GM23248 (cell line): ENCODE results near the gene ABCC4. TPM values are rescaled to one million over a fixed set of nuclear protein-coding genes. Genes with fewer than 3 reads are reported as not detected.

ENCODE experiments used
- DNase-seq: peaks from one replicate; pipeline ENCODE4 v3.0.0-alpha.2; 2015
- H2AFZ ChIP-seq: fragments of 200-600 bp; sonication (generic); 2 replicates; pipeline ENCODE4 v1.6.1; 2016; ENCODE audit warnings: antibody characterized with exemption
- H3F3A ChIP-seq: fragments of 200-600 bp; sonication (generic); 2 replicates; pipeline ENCODE4 v1.6.1; 2016; ENCODE audit warnings: mild to moderate bottlenecking, antibody characterized with exemption, mixed run types; ENCODE audit not compliant: insufficient read depth
- H3K27ac ChIP-seq: fragments of 200-600 bp; sonication (generic); 2 replicates; pipeline ENCODE4 v1.5.1; 2016; ENCODE audit warnings: mild to moderate bottlenecking
- H3K27me3 ChIP-seq: fragments of 200-600 bp; sonication (generic); replicated peaks from 2 replicates; pipeline ENCODE4 v1.6.1; 2016; ENCODE audit warnings: mild to moderate bottlenecking; ENCODE audit not compliant: insufficient read depth
- H3K36me3 ChIP-seq: fragments of 200-600 bp; sonication (generic); 2 replicates; pipeline ENCODE4 v1.6.1; 2016; ENCODE audit warnings: low read depth, mild to moderate bottlenecking
- H3K4me1 ChIP-seq: fragments of 200-600 bp; sonication (generic); 2 replicates; pipeline ENCODE4 v1.6.1; 2016; ENCODE audit warnings: mild to moderate bottlenecking; ENCODE audit not compliant: insufficient read depth
- H3K4me2 ChIP-seq: fragments of 200-600 bp; sonication (generic); one replicate; pipeline ENCODE4 v1.6.1; 2016; ENCODE audit warnings: mild to moderate bottlenecking; ENCODE audit not compliant: unreplicated experiment
- H3K4me3 ChIP-seq: fragments of 200-600 bp; sonication (generic); 2 replicates; pipeline ENCODE4 v1.5.1; 2016; ENCODE audit warnings: mild to moderate bottlenecking
- H3K79me2 ChIP-seq: fragments of 200-600 bp; sonication (generic); 2 replicates; pipeline ENCODE4 v1.6.1; 2016; ENCODE audit warnings: mild to moderate bottlenecking; ENCODE audit not compliant: insufficient read depth
- H3K9ac ChIP-seq: fragments of 200-600 bp; sonication (generic); 2 replicates; pipeline ENCODE4 v1.6.1; 2016; ENCODE audit warnings: mild to moderate bottlenecking
- H3K9me2 ChIP-seq: fragments of 200-600 bp; sonication (generic); 2 replicates; pipeline ENCODE4 v1.6.1; 2016; ENCODE audit warnings: mixed run types, mild to moderate bottlenecking, moderate library complexity; ENCODE audit not compliant: insufficient read depth
- H3K9me3 ChIP-seq: fragments of 200-600 bp; sonication (generic); one replicate; pipeline ENCODE4 v1.6.1; 2017; ENCODE audit warnings: low read depth
- H4K20me1 ChIP-seq: fragments of 200-600 bp; sonication (generic); 2 replicates; pipeline ENCODE4 v1.6.0; 2016; ENCODE audit not compliant: insufficient read depth
- EZH2 ChIP-seq: fragments of 200-600 bp; sonication (generic); IDR thresholded peaks from 2 replicates; pipeline ENCODE4 v1.6.1; 2018; ENCODE audit warnings: antibody characterized with exemption, mild to moderate bottlenecking; ENCODE audit not compliant: insufficient read depth, poor library complexity, severe bottlenecking
- EZH2phosphoT487 ChIP-seq: fragments of 200-600 bp; sonication (generic); IDR thresholded peaks from 2 replicates; pipeline ENCODE4 v1.6.1; 2018; ENCODE audit warnings: antibody characterized with exemption, moderate library complexity, mild to moderate bottlenecking, low read depth; ENCODE audit not compliant: insufficient read depth
- WGBS, 2 experiments: methylation state at CpG; one replicate each; pipeline ENCODE4 v1.1.6; 2015 to 2017; ENCODE audit warnings: low lambda C conversion rate in 2 of 2, low coverage in 1 of 2; ENCODE audit errors: missing lambda C conversion rate in 2 of 2; 5-methylcytosine and 5-hydroxymethylcytosine counted together
- in situ Hi-C: fragments of 300-500 bp; cut with MboI; formaldehyde crosslinking; loops from 2 replicates; pipeline ENCODE4 v1.15.0; 2020
- polyA plus RNA-seq: library from polyadenylated mRNA; unstranded; fragments of >200 nt; fragmentation: Nextera tagmentation; extraction: Ambion mirVana; gene quantifications from 2 replicates; pipeline ENCODE4 v1.2.1, GENCODE V29; 2016
- total RNA-seq: library from RNA; depleted of rRNA; stranded (reverse); fragments of >200 nt; shearing (Covaris generic); gene quantifications from 2 replicates; pipeline ENCODE4 v1.2.3, GENCODE V29; 2014

The ABCC4 gene
- total and polyA plus RNA-seq, 2 experiments from 2014 or later = 3.9 to 11.2 TPM

DNA sequence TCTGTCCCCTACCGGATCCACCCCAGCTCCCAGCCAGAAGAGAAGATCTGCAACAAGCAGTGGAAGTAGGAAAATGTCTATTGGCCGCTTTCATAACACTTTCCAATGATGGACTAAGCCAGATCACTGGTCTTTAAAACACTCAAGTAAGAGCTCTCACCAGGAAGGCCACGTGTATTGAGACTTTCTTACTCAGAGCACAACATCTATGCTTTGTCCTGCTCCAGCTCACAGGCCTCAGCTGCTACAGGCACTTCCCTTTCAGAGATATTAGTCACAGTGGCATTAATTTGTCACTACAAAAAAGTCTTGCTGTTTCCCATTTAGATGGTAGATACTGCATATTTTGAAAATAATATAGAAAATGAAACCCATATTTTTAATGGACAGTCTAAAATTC lies 164.2 kb downstream of the ABCC4 start:
- Histone ChIP-seq H3K36me3 (no peaks in the 10 kb centered on the region), H3K9me2 (no peaks in the 10 kb centered on the region), H3K9ac (no peak overlapping the region), H3K4me3 (no peak overlapping the region), H3K9me3 (no peaks in the 10 kb centered on the region), H4K20me1 (no peaks in the 10 kb centered on the region), H3K27me3 (no peaks in the 10 kb centered on the region), H3F3A (no peaks in the 10 kb centered on the region), H3K27ac (no peak overlapping the region), H3K79me2 (no peaks in the 10 kb centered on the region), H2AFZ (no peak overlapping the region), H3K4me2 (no peak overlapping the region), H3K4me1 (no peaks in the 10 kb centered on the region)
- TF ChIP-seq EZH2 (no peak), EZH2phosphoT487 (no peak)
- DNase-seq = peak; percentile 55
- in situ Hi-C loops = no loop called here
- WGBS, 2 experiments = 72 to 73% methylated on average over 3 of the region's 3 CpGs

DNA sequence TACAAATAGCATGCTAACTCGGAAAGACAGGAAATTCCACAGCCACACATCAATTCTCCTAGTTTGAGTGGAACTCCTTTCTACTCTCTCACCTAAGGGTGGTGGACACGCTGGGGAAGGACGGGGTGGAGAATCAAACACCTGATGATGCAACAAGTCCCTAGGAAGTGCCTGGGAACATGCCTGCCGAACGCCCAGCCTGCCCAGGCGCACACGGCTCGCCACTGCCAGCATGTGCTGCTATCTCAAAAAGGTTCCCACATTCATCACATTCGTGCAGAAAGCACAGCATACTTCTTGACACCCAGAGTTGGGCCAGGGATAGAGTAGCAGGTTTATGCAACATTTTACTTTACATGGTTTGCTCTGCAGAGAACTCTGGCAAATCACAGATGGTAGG lies 164.6 kb downstream of the ABCC4 start:
- H3K4me2 ChIP-seq = no peak overlapping the region
- no peak overlapping the region for H3K4me3 ChIP-seq
- H3K36me3 ChIP-seq = no peaks in the 10 kb centered on the region
- no peaks in the 10 kb centered on the region for H3F3A ChIP-seq
- no peaks in the 10 kb centered on the region for H3K9me3 ChIP-seq
- WGBS, 2 experiments = 93 to 96% methylated on average over 9 of the region's 9 CpGs
- H3K27ac ChIP-seq = no peak overlapping the region
- in situ Hi-C loops = no loop called here
- H3K9ac ChIP-seq = no peak overlapping the region
- no peak for TF ChIP-seq EZH2phosphoT487
- TF ChIP-seq EZH2 = no peak
- H4K20me1 ChIP-seq = no peaks in the 10 kb centered on the region
- H2AFZ ChIP-seq = no peak overlapping the region
- no peaks in the 10 kb centered on the region for H3K27me3 ChIP-seq
- H3K79me2 ChIP-seq = no peaks in the 10 kb centered on the region
- no peaks in the 10 kb centered on the region for H3K9me2 ChIP-seq
- H3K4me1 ChIP-seq = no peaks in the 10 kb centered on the region
- DNase-seq = no peak

DNA sequence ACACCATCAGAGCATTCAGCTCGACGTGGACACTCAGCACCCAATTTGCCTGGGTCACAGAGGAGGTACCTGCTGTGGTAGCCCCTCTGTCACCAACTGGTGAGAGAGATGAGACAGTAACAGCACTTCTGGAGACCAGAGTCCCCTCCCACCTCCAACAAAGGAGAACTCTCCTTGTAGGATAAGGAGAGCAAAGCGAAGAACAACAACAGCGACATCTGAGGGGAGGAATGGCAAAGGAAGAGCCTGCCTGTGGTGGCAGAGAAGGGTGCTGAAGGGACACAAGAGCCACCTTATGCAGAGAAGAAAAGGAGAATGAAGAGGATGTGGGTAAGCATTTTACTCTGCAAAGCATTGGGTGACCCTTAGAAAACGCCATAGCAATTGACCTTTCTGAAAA lies 167.8 kb downstream of the ABCC4 start:
- Histone ChIP-seq H3K79me2 (no peaks in the 10 kb centered on the region), H3K9ac (no peak overlapping the region), H3K36me3 (no peaks in the 10 kb centered on the region), H3K4me3 (no peak overlapping the region), H3K9me2 (no peaks in the 10 kb centered on the region), H3K27me3 (no peaks in the 10 kb centered on the region), H3K27ac (no peak overlapping the region), H3K9me3 (no peaks in the 10 kb centered on the region), H3K4me2 (no peak overlapping the region), H4K20me1 (no peaks in the 10 kb centered on the region), H2AFZ (no peak overlapping the region), H3K4me1 (no peaks in the 10 kb centered on the region), H3F3A (no peaks in the 10 kb centered on the region)
- no peak for DNase-seq
- 97 to 100% methylated on average over 5 of the region's 5 CpGs for WGBS, 2 experiments
- TF ChIP-seq EZH2phosphoT487 = no peak
- no peak for TF ChIP-seq EZH2
- in situ Hi-C loops = no loop called here

DNA sequence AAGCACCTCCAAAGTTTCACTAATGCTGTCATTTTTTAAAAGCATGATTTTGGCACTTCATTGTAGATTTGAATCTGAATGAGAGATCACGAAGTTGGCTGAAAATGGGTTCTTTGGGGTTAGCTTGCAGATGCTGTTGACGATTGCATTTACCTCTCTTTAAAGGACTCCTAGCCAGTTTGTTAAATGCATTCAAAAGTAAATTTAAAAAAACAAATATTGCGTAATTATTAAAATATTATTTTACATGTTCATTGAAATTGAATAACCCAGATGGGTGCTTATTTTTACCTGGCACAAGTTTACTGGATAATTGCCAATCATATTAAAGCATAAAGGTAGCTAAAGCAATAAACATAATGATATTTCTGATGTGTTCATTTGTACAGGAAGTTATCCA lies 172.2 kb downstream of the ABCC4 start:
- Histone ChIP-seq H3K4me2 (no peak overlapping the region), H3K9ac (no peak overlapping the region), H3K79me2 (no peaks in the 10 kb centered on the region), H3K27ac (no peak overlapping the region), H2AFZ (no peak overlapping the region), H3F3A (no peaks in the 10 kb centered on the region), H3K9me2 (no peaks in the 10 kb centered on the region), H3K4me3 (no peak overlapping the region), H3K9me3 (no peaks in the 10 kb centered on the region), H3K4me1 (no peaks in the 10 kb centered on the region), H4K20me1 (no peaks in the 10 kb centered on the region), H3K27me3 (no peaks in the 10 kb centered on the region), H3K36me3 (no peaks in the 10 kb centered on the region)
- DNase-seq = no peak
- 97 to 98% methylated on average over 3 of the region's 3 CpGs for WGBS, 2 experiments
- no peak for TF ChIP-seq EZH2phosphoT487
- TF ChIP-seq EZH2 = no peak
- in situ Hi-C loops = no loop called here

DNA sequence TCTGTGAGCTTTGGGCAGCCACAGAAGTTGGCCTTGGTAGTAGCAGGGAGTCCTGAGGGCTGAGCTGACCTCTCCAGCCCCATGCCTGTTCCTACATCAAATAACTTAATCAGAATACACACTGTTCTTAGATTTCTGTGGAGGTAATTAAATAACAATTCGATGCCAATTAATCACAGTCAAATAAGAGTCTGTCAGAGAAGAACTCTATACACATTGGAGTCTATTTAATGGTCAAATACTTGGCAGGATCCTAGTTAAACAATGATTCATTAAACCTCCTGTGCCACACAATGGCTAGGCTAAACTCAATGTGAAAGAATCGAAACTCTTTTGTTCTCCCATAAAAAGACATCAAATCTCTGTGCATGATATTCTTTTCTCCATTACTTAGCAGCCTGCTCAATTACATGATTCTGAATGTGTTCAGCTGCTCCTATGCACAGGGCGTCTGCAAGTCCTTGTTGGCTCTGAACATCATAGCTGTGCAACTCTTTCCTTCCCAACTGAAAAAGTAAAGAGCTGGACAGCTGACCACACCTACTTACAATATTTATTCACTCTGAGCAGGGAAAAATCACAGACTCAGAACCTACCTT lies 173.1 kb downstream of the ABCC4 start:
- no peak overlapping the region for H3K9ac ChIP-seq
- TF ChIP-seq EZH2 (no peak), EZH2phosphoT487 (no peak)
- DNase-seq = no peak
- H3K27me3 ChIP-seq = no peaks in the 10 kb centered on the region
- no peaks in the 10 kb centered on the region for H3K79me2 ChIP-seq
- no peak overlapping the region for H2AFZ ChIP-seq
- H3K4me2 ChIP-seq = no peak overlapping the region
- no peaks in the 10 kb centered on the region for H4K20me1 ChIP-seq
- H3K4me3 ChIP-seq = no peak overlapping the region
- in situ Hi-C loops = no loop called here
- WGBS, 2 experiments = 81 to 85% methylated on average over 3 of the region's 3 CpGs
- no peaks in the 10 kb centered on the region for H3K9me2 ChIP-seq
- no peak overlapping the region for H3K27ac ChIP-seq
- no peaks in the 10 kb centered on the region for H3K9me3 ChIP-seq
- H3K36me3 ChIP-seq = no peaks in the 10 kb centered on the region
- H3K4me1 ChIP-seq = no peaks in the 10 kb centered on the region
- H3F3A ChIP-seq = no peaks in the 10 kb centered on the region
